Thymus (tissue), 2 donors: ENCODE results near the gene PREPL. TPM values are rescaled to one million over a fixed set of nuclear protein-coding genes. Genes with fewer than 3 reads are reported as not detected.

Source experiments
- polyA plus RNA-seq: library from polyadenylated mRNA; stranded (reverse); fragments of 200-250 nt; gene quantifications from one replicate; pipeline ENCODE4 v1.2.3, GENCODE V29; 2013
- total RNA-seq: library from RNA; stranded (reverse); fragments of 120-200 nt; gene quantifications from one replicate; pipeline ENCODE4 v1.2.4, GENCODE V29; 2013
- donor health status: healthy.

Gene PREPL
- total and polyA plus RNA-seq, 2 donors: 16.2 to 28.6 TPM

Other genes with a start within 250 kb of the PREPL start
- gene PPM1B, start 192.6 kb downstream of the PREPL start, total RNA-seq: 36.3 TPM
- gene PPM1B, start 192.6 kb downstream of the PREPL start, polyA plus RNA-seq: 55.4 TPM
- 0.19 TPM for gene SLC3A1, start 86.0 kb downstream of the PREPL start, total RNA-seq
- 3.1 TPM for gene SLC3A1, start 86.0 kb downstream of the PREPL start, polyA plus RNA-seq
- 7.0 TPM for gene CAMKMT, start 453 bp upstream of the PREPL start, total RNA-seq
- gene CAMKMT, start 453 bp upstream of the PREPL start, polyA plus RNA-seq: 7.4 TPM